ENCODE measurements around the gene LRRC46. TPM values are rescaled to one million over a fixed set of nuclear protein-coding genes. Genes with fewer than 3 reads are reported as not detected.

The LRRC46 gene
- total RNA-seq, 2 donors from 2014 or later, result 0.59 TPM; not detected in 1

DNA sequence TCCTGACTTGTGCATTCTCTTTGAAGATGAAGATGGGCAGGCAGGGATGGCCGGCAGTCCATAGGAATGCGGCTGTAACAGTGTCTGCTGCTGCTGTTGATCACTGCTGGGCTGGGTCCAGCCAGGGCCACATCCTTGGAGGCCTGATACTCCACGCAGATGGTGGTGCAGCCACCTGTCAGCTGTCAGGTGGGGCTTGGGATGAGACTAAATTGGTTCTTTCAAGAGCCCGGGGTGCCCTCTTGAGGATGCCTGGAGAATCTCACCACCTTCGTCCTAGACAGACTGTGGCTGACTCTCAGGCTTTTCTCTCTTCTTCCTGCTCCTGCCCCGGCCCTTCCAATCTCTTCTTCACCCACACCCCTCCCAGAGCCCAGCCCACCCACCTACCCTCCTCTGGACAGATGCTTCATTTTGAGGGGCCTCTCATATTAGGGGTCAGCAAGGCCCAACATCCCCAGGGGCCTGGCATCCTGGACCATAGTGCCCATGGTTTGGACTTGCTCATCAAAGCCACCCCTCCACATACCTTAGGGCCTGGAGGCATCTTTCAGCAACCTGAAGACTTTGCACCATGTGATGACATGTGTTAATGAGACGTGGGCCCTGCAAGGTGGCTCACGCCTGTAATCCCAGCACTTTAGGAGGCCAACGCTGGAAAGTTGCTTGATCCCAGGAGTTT, 29.0 kb upstream of the LRRC46 start:
- peaks cover 3% of the 10 kb centered on the region for H3K36me3 ChIP-seq

DNA sequence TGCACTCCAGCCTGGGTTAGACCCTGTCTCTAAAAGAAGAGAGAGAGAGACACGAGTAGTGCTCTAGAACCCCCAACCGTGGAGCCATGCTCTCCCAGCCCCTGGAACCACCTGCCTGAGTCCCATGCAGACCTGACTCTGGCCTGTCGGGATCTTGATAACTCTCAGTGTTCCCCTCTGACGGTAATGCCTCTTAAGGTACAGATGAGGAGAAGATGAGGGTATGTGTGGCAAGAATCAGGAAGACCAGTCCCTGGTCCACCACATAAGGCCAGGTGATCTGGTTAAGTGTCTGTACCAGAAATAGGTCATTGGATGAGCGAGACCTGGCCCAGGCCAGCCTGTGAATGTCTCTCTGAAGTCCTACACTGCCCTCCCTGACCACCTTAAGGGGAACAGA, 28.3 kb upstream of the LRRC46 start:
- DNase-seq (ENCODE audit: low spot score), result no peak
- Histone ChIP-seq H3K4me3 (no peak overlapping the region), H3K9me3 (no peaks in the 10 kb centered on the region), H3K27ac (no peak overlapping the region), H3K36me3 (peaks cover 10% of the 10 kb centered on the region), H3K27me3 (no peaks in the 10 kb centered on the region), H3K4me1 (peaks cover 0 to 7% of the 10 kb centered on the region in 2 donors)
- TF ChIP-seq, protein P1, sequence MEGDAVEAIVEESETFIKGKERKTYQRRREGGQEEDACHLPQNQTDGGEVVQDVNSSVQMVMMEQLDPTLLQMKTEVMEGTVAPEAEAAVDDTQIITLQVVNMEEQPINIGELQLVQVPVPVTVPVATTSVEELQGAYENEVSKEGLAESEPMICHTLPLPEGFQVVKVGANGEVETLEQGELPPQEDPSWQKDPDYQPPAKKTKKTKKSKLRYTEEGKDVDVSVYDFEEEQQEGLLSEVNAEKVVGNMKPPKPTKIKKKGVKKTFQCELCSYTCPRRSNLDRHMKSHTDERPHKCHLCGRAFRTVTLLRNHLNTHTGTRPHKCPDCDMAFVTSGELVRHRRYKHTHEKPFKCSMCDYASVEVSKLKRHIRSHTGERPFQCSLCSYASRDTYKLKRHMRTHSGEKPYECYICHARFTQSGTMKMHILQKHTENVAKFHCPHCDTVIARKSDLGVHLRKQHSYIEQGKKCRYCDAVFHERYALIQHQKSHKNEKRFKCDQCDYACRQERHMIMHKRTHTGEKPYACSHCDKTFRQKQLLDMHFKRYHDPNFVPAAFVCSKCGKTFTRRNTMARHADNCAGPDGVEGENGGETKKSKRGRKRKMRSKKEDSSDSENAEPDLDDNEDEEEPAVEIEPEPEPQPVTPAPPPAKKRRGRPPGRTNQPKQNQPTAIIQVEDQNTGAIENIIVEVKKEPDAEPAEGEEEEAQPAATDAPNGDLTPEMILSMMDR (IDR thresholded peaks at IDR 0.05), result no peak

More for the DNA sequence above, 29.0 kb upstream of the LRRC46 start:
- no peaks in the 10 kb centered on the region for H3K9me3 ChIP-seq
- no peaks in the 10 kb centered on the region for H3K27me3 ChIP-seq
- no peak overlapping the region for H3K27ac ChIP-seq
- TF ChIP-seq, protein P1 (IDR thresholded peaks at IDR 0.05), result peak in 1 of 2 donors; percentile 65
- peaks cover 0 to 7% of the 10 kb centered on the region in 2 donors for H3K4me1 ChIP-seq
- H3K4me3 ChIP-seq, result no peak overlapping the region
- DNase-seq (ENCODE audit: low spot score), result no peak

DNA sequence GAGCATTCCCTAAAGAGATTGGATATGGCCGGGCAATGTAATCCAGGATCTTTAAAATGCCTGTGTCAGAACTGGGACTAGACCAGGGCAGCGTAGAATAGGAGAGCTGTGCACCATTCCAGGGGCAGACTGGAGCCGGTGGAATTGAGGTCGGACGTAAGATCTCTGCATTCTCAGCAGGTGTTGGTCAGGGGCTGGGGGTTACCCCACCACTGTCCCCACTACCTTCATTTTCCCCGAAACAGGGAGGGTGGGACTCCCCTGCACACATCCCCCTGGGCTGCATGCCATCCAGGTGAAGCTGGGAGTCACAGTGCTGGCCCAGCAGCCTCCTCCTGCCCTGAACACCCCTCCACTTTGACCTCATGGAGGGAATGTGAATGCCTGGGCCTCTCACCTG, 27.7 kb upstream of the LRRC46 start:
- Histone ChIP-seq H3K4me3 (no peak overlapping the region), H3K36me3 (peaks cover 16% of the 10 kb centered on the region), H3K27me3 (no peaks in the 10 kb centered on the region), H3K4me1 (peaks cover 0 to 7% of the 10 kb centered on the region in 2 donors), H3K27ac (no peak overlapping the region), H3K9me3 (no peaks in the 10 kb centered on the region)
- TF ChIP-seq, protein P1 (IDR thresholded peaks at IDR 0.05), result no peak
- no peak for DNase-seq (ENCODE audit: low spot score)

DNA sequence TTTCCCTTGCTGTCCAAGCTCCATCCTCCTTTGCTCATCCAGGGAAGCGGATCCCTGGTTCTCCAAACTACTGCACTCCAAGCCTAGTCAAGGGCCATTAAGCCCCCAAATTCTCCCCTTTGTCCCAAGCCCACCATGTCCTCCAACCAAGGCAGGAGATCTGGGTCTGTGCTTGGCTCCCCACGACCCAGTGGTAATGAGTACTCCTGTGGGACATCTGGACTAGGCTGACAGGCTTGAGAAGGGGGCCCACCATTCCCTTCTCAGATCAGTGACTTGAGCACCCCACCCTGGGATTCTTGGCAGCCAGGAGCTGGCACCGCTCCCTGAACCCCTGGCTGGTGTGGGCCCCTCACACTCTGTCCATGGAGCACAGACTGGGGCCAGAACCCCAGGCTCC, 27.0 kb upstream of the LRRC46 start:
- peaks cover 0 to 7% of the 10 kb centered on the region in 2 donors for H3K4me1 ChIP-seq
- TF ChIP-seq, protein P1 (IDR thresholded peaks at IDR 0.05), result no peak
- H3K4me3 ChIP-seq, result no peak overlapping the region
- peaks cover 20% of the 10 kb centered on the region for H3K36me3 ChIP-seq
- DNase-seq (ENCODE audit: low spot score), result no peak
- no peaks in the 10 kb centered on the region for H3K9me3 ChIP-seq
- peak overlapping the region in 1 of 2 donors; percentile 70 for H3K27ac ChIP-seq
- H3K27me3 ChIP-seq, result no peaks in the 10 kb centered on the region

DNA sequence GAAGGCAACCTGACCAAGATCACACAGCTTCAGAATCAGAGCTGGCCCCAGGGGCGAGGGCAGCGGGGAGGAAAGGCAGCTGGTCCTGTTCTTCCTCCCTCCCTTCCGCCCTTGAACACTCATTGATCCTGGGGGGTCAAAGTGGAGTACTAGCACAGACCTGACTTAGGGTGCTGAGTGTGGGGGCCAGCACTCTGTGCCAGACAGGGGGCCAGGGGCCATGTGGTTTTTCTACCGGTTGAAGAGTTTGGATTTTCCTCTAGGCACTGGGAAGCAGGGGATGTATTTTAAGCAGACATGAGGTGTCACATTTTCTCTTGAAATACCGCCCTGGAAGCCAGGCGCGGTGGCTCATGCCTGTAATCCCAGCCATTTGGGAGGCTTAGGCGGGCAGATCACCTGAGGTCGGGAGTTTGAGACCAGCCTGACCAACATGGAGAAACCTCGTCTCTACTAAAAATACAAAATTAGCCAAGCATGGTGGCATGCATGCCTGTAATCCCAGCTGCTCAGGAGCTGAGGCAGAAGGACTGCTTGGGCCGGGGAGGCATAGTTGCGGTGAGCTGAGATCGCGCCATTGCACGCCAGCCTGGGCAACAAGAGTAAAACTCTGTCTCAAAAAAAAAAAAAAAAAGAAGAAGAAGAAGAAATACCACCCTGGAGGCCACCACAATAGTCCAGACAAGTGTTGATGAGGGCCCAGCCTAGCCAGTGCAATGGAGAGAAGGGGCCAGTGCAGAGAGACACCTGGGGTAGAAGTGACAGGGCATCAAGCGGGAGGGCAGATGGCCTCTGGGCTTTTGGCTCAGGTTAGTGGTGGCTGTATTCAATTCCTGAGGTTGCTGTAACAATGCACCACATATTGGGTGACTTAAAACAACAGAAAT, 25.2 kb upstream of the LRRC46 start:
- H3K36me3 ChIP-seq, result peaks cover 20% of the 10 kb centered on the region
- H3K4me3 ChIP-seq, result no peak overlapping the region
- no peaks in the 10 kb centered on the region for H3K27me3 ChIP-seq
- H3K9me3 ChIP-seq, result no peaks in the 10 kb centered on the region
- peak overlapping the region; percentile 70 to 78 for H3K27ac ChIP-seq
- no peak for DNase-seq (ENCODE audit: low spot score)
- TF ChIP-seq, protein P1 (IDR thresholded peaks at IDR 0.05), result no peak
- H3K4me1 ChIP-seq, result peaks cover 0 to 20% of the 10 kb centered on the region in 2 donors

Data from right atrium auricular region (tissue), 2 donors.